OCI-LY1 (cell line): ENCODE measurements around the gene CNIH2.

ENCODE experiments used
- H2AFZ ChIP-seq: fragments of 200-600 bp; sonication (generic), shearing (Covaris generic); 2 replicates; pipeline ENCODE4 v1.6.0; 2014; ENCODE audit warnings: antibody characterized with exemption, mild to moderate bottlenecking, low read length
- H3F3A ChIP-seq: fragments of 200-600 bp; sonication (generic), shearing (Covaris generic); 2 replicates; pipeline ENCODE4 v1.6.0; 2014; ENCODE audit warnings: mild to moderate bottlenecking, antibody characterized with exemption, low read length, moderate library complexity; ENCODE audit not compliant: insufficient read depth
- H3K27ac ChIP-seq: fragments of 200-600 bp; sonication (generic); 2 replicates; pipeline ENCODE4 v1.5.1; 2014; ENCODE audit warnings: low read length, mixed run types, mild to moderate bottlenecking, low read depth; ENCODE audit not compliant: poor library complexity, severe bottlenecking
- H3K27me3 ChIP-seq: fragments of 200-600 bp; sonication (generic); 2 replicates; pipeline ENCODE4 v1.6.0; 2014; ENCODE audit warnings: antibody characterized with exemption, mild to moderate bottlenecking, low read length, moderate library complexity; ENCODE audit not compliant: insufficient read depth
- H3K36me3 ChIP-seq: fragments of 200-600 bp; sonication (generic); 2 replicates; pipeline ENCODE4 v1.6.1; 2014; ENCODE audit warnings: mild to moderate bottlenecking, antibody characterized with exemption, low read length, moderate library complexity, mixed read lengths; ENCODE audit not compliant: insufficient read depth
- H3K4me1 ChIP-seq: fragments of 200-600 bp; sonication (generic); 2 replicates; pipeline ENCODE4 v1.5.1; 2014; ENCODE audit warnings: mild to moderate bottlenecking, low read length, moderate library complexity; ENCODE audit not compliant: insufficient read depth, severe bottlenecking
- H3K4me2 ChIP-seq: fragments of 200-600 bp; sonication (generic), shearing (Covaris generic); 2 replicates; pipeline ENCODE4 v1.6.1; 2014; ENCODE audit warnings: low read length
- H3K4me3 ChIP-seq: fragments of 200-600 bp; sonication (generic); 2 replicates; pipeline ENCODE4 v1.5.1; 2014; ENCODE audit warnings: low read length, low read depth, mild to moderate bottlenecking, mixed read lengths; ENCODE audit not compliant: poor library complexity, severe bottlenecking
- H3K79me2 ChIP-seq: fragments of 200-600 bp; shearing (Covaris generic); 2 replicates; pipeline ENCODE4 v1.6.1; 2016; ENCODE audit warnings: mixed run types, low read length, mixed read lengths; ENCODE audit not compliant: insufficient read depth
- H3K9ac ChIP-seq: fragments of 200-600 bp; sonication (generic), shearing (Covaris generic); 2 replicates; pipeline ENCODE4 v1.6.1; 2014; ENCODE audit warnings: mild to moderate bottlenecking, low read length, mixed read lengths
- H3K9me2 ChIP-seq: fragments of 200-600 bp; sonication (generic), shearing (Covaris generic); 2 replicates; pipeline ENCODE4 v1.6.1; 2014; ENCODE audit warnings: low read depth, mild to moderate bottlenecking, low read length, mixed read lengths
- H3K9me3 ChIP-seq: fragments of 200-600 bp; shearing (Covaris generic); 2 replicates; pipeline ENCODE4 v1.6.1; 2014; ENCODE audit warnings: low read length, mixed read lengths
- H4K20me1 ChIP-seq: fragments of 200-600 bp; sonication (generic), shearing (Covaris generic); 2 replicates; pipeline ENCODE4 v1.6.0; 2016; ENCODE audit warnings: mild to moderate bottlenecking, low read length; ENCODE audit not compliant: insufficient read depth
- CTCF ChIP-seq: fragments of 200-600 bp; sonication (generic), shearing (Covaris generic); IDR thresholded peaks from 2 replicates; pipeline ENCODE4 v1.5.1; 2017; ENCODE audit warnings: mild to moderate bottlenecking, antibody characterized with exemption, low read length, moderate library complexity, mixed read lengths
- EZH2 ChIP-seq: fragments of 200-600 bp; sonication (generic), shearing (Covaris generic); IDR thresholded peaks from 2 replicates; pipeline ENCODE4 v1.8.0; 2017; ENCODE audit warnings: borderline replicate concordance, mixed run types, mild to moderate bottlenecking, antibody characterized with exemption, low read length, moderate library complexity, mixed read lengths

The CNIH2 gene

GRCh38 chr11:66281001-66281400 lies 3.0 kb downstream of the CNIH2 start:
- TF ChIP-seq CTCF, result no peak
- TF ChIP-seq EZH2, result no peak
- H2AFZ ChIP-seq, result no peak overlapping the region
- H3K4me1 ChIP-seq, result peaks cover 18% of the 10 kb centered on the region
- no peaks in the 10 kb centered on the region for H3K27me3 ChIP-seq
- H3K36me3 ChIP-seq, result peaks cover 5% of the 10 kb centered on the region
- no peaks in the 10 kb centered on the region for H4K20me1 ChIP-seq
- no peak overlapping the region for H3K4me3 ChIP-seq
- H3K9ac ChIP-seq, result no peak overlapping the region
- H3K9me2 ChIP-seq, result no peaks in the 10 kb centered on the region
- no peaks in the 10 kb centered on the region for H3K9me3 ChIP-seq
- no peaks in the 10 kb centered on the region for H3K79me2 ChIP-seq
- no peak overlapping the region for H3K4me2 ChIP-seq
- no peak overlapping the region for H3K27ac ChIP-seq
- 0 out of 2 replicates have a peak, but pooled peaks cover 5% of the 10 kb centered on the region for H3F3A ChIP-seq

DNA sequence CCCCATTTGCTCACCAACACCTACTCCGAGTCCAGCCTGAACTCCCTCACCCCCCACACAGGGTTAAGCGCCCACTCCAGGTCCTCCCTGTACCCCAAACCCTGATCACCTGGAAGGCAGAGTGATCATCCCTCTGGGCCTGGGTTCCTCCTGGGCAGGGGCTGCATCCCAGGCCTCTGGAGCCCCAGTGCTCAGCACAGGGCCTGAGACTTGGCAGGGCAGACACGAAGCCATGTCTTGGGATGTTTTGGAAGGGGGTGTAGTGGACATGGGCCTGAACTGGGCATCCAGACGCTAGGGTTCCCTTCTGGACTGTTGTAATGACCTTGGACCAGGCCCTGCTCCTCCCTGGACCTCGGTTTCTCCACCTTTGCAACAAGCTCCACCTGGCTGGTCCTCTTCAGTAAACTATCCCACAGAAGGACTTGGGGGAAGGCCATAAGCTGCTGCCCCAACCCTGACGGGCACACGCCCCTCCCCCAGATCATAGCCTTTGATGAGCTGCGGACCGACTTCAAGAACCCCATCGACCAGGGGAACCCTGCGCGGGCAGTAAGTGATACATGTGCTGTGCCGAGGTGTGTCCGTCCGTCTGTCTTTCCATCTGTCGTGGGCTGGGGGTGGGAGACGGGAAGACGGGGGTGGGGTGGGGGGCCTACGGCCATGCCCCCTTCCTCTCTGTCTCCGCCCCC lies 3.9 kb downstream of the CNIH2 start:
- H3K79me2 ChIP-seq, result no peaks in the 10 kb centered on the region
- no peaks in the 10 kb centered on the region; the same call in 1 of the 2 replicates for H3K36me3 ChIP-seq
- no peak overlapping the region for H2AFZ ChIP-seq
- no peaks in the 10 kb centered on the region for H3K27me3 ChIP-seq
- H3K4me1 ChIP-seq, result peaks cover 18% of the 10 kb centered on the region
- H3K4me2 ChIP-seq, result peak overlapping the region; percentile 8; the same call in 1 of the 2 replicates
- no peaks in the 10 kb centered on the region for H3K9me2 ChIP-seq
- no peak overlapping the region for H3K9ac ChIP-seq
- H3K9me3 ChIP-seq, result no peaks in the 10 kb centered on the region
- no peak for TF ChIP-seq EZH2
- TF ChIP-seq CTCF, result no peak
- H3F3A ChIP-seq, result 0 out of 2 replicates have a peak, but pooled peaks cover 5% of the 10 kb centered on the region
- no peaks in the 10 kb centered on the region for H4K20me1 ChIP-seq
- H3K4me3 ChIP-seq, result no peak overlapping the region
- H3K27ac ChIP-seq, result no peak overlapping the region

- Histone ChIP-seq H3K9me2 (no peaks in the 10 kb centered on the region), H3K27me3 (no peaks in the 10 kb centered on the region), H3K4me2 (peak overlapping the region; percentile 10; the same call in 1 of the 2 replicates), H3K4me1 (peaks cover 20% of the 10 kb centered on the region), H3K27ac (peak overlapping the region; percentile 7), H3F3A (0 out of 2 replicates have a peak, but pooled peaks cover 5% of the 10 kb centered on the region), H3K36me3 (no peaks in the 10 kb centered on the region), H3K9me3 (no peaks in the 10 kb centered on the region), H3K9ac (no peak overlapping the region), H3K4me3 (no peak overlapping the region), H4K20me1 (no peaks in the 10 kb centered on the region), H2AFZ (no peak overlapping the region), H3K79me2 (no peaks in the 10 kb centered on the region)
- TF ChIP-seq EZH2 (no peak), CTCF (peak; percentile 84)
Measured at GRCh38 chr11:66282468-66283455, 4.8 kb downstream of the CNIH2 start.
